GM12878 (cell line): ENCODE results near the gene CCDC61.

Experiments used
- BACH1 ChIP-seq: fragments of 450-650 bp; IDR thresholded peaks from 2 replicates; pipeline ENCODE4 v1.6.1; 2017; ENCODE audit warnings: mild to moderate bottlenecking, borderline replicate concordance
- EP300 ChIP-seq, 2 experiments: fragments of 150-350 bp in 1 of 2; IDR thresholded peaks; 2 replicates each; pipeline ENCODE4 v1.6.1; 2011 to 2012; ENCODE audit warnings: low read depth in 2 of 2, low read length in 2 of 2, borderline replicate concordance in 1 of 2, improper control_type of control experiment in 1 of 2, inconsistent platforms in 1 of 2; ENCODE audit not compliant: control insufficient read depth in 1 of 2
- HDAC2 ChIP-seq: fragments of 200-600 bp; sonication (generic); IDR thresholded peaks from 2 replicates; pipeline ENCODE4 v1.6.1; 2017
- POLR2AphosphoS2 ChIP-seq: IDR thresholded peaks from 2 replicates; pipeline ENCODE4 v1.6.1; 2011; ENCODE audit warnings: low read depth, mild to moderate bottlenecking, low read length, improper control_type of control experiment, moderate library complexity
- TF ChIP-seq, protein P1 (sequence below): IDR thresholded peaks from 2 replicates; pipeline ENCODE4 v1.6.1; 2011; ENCODE audit warnings: low read depth, low read length, improper control_type of control experiment, borderline replicate concordance
- TF ChIP-seq, protein P2 (sequence below), 3 experiments: IDR thresholded peaks in 2 of 3; conservative IDR thresholded peaks in 1 of 3; 2 replicates each; pipeline ENCODE4 v1.5.1; 2011; ENCODE audit warnings: low read depth in 3 of 3, low read length in 3 of 3, mild to moderate bottlenecking in 3 of 3, control low read depth in 2 of 3, moderate library complexity in 2 of 3, inconsistent platforms in 1 of 3, mixed read lengths in 1 of 3; ENCODE audit not compliant: control insufficient read depth in 2 of 3, insufficient read depth in 1 of 3; ENCODE audit errors: extremely low read depth in 1 of 3
- TF ChIP-seq, protein P3 (sequence below): fragments of 450-650 bp; formaldehyde crosslinking; IDR thresholded peaks from 2 replicates; pipeline ENCODE4 v1.5.0; 2022; ENCODE audit warnings: mild to moderate bottlenecking, missing genetic modification characterization
- TF ChIP-seq, protein P4 (sequence below): fragments of 450-650 bp; IDR thresholded peaks from 2 replicates; pipeline ENCODE4 v1.6.1; 2017; ENCODE audit warnings: mild to moderate bottlenecking

DNA sequence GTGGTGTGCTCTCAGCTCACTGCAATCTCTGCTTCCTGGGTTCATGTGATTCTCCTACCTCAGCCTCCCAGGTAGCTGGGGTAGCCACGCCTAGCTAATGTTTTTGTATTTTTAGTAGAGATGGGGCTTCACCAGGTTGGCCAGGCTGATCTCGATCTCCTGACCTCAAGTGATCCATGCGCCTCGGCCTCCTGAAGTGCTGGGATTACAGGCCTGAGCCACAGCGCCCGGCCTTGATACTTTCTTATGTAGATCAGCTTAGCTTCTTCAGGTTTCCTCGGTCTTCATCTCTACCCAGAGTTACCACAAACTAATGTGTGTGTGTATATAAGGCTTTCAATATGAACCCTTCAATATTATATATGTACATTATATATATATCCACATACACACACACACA, 9.9 kb upstream of the CCDC61 start:
- TF ChIP-seq, protein P1, sequence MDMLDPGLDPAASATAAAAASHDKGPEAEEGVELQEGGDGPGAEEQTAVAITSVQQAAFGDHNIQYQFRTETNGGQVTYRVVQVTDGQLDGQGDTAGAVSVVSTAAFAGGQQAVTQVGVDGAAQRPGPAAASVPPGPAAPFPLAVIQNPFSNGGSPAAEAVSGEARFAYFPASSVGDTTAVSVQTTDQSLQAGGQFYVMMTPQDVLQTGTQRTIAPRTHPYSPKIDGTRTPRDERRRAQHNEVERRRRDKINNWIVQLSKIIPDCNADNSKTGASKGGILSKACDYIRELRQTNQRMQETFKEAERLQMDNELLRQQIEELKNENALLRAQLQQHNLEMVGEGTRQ, result no peak
- no peak for TF ChIP-seq EP300 (IDR thresholded peaks at IDR 0.05; ENCODE audit: borderline replicate concordance in 1 of 2, control insufficient read depth in 1 of 2, low read depth in 2 of 2, low read length in 2 of 2)
- TF ChIP-seq POLR2AphosphoS2, result no peak
- TF ChIP-seq, protein P2, sequence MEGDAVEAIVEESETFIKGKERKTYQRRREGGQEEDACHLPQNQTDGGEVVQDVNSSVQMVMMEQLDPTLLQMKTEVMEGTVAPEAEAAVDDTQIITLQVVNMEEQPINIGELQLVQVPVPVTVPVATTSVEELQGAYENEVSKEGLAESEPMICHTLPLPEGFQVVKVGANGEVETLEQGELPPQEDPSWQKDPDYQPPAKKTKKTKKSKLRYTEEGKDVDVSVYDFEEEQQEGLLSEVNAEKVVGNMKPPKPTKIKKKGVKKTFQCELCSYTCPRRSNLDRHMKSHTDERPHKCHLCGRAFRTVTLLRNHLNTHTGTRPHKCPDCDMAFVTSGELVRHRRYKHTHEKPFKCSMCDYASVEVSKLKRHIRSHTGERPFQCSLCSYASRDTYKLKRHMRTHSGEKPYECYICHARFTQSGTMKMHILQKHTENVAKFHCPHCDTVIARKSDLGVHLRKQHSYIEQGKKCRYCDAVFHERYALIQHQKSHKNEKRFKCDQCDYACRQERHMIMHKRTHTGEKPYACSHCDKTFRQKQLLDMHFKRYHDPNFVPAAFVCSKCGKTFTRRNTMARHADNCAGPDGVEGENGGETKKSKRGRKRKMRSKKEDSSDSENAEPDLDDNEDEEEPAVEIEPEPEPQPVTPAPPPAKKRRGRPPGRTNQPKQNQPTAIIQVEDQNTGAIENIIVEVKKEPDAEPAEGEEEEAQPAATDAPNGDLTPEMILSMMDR (IDR thresholded peaks at IDR 0.05 in 2 of 3, conservative IDR thresholded peaks at IDR 0.05 in 1 of 3; ENCODE audit: control insufficient read depth in 2 of 3, extremely low read depth in 1 of 3, insufficient read depth in 1 of 3, low read depth in 3 of 3, low read length in 3 of 3), result no peak
- TF ChIP-seq, protein P3, sequence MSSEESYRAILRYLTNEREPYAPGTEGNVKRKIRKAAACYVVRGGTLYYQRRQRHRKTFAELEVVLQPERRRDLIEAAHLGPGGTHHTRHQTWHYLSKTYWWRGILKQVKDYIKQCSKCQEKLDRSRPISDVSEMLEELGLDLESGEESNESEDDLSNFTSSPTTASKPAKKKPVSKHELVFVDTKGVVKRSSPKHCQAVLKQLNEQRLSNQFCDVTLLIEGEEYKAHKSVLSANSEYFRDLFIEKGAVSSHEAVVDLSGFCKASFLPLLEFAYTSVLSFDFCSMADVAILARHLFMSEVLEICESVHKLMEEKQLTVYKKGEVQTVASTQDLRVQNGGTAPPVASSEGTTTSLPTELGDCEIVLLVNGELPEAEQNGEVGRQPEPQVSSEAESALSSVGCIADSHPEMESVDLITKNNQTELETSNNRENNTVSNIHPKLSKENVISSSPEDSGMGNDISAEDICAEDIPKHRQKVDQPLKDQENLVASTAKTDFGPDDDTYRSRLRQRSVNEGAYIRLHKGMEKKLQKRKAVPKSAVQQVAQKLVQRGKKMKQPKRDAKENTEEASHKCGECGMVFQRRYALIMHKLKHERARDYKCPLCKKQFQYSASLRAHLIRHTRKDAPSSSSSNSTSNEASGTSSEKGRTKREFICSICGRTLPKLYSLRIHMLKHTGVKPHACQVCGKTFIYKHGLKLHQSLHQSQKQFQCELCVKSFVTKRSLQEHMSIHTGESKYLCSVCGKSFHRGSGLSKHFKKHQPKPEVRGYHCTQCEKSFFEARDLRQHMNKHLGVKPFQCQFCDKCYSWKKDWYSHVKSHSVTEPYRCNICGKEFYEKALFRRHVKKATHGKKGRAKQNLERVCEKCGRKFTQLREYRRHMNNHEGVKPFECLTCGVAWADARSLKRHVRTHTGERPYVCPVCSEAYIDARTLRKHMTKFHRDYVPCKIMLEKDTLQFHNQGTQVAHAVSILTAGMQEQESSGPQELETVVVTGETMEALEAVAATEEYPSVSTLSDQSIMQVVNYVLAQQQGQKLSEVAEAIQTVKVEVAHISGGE (CRISPR knock-in tag), result no peak
- TF ChIP-seq, protein P4, sequence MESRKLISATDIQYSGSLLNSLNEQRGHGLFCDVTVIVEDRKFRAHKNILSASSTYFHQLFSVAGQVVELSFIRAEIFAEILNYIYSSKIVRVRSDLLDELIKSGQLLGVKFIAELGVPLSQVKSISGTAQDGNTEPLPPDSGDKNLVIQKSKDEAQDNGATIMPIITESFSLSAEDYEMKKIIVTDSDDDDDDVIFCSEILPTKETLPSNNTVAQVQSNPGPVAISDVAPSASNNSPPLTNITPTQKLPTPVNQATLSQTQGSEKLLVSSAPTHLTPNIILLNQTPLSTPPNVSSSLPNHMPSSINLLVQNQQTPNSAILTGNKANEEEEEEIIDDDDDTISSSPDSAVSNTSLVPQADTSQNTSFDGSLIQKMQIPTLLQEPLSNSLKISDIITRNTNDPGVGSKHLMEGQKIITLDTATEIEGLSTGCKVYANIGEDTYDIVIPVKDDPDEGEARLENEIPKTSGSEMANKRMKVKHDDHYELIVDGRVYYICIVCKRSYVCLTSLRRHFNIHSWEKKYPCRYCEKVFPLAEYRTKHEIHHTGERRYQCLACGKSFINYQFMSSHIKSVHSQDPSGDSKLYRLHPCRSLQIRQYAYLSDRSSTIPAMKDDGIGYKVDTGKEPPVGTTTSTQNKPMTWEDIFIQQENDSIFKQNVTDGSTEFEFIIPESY, result no peak
- TF ChIP-seq HDAC2, result no peak
- no peak for TF ChIP-seq BACH1
